H1 (cell line): Measurements from ENCODE around the gene NUCB1.

Experiments used
- FOSL1 ChIP-seq: IDR thresholded peaks from 2 replicates; pipeline ENCODE4 v1.6.1; 2011; ENCODE audit warnings: mild to moderate bottlenecking, low read depth, low read length, moderate library complexity; ENCODE audit not compliant: insufficient read depth
- NRF1 ChIP-seq: IDR thresholded peaks from 2 replicates; pipeline ENCODE4 v1.6.1; 2011; ENCODE audit warnings: mild to moderate bottlenecking, low read depth, low read length, improper control_type of control experiment
- POLR2A ChIP-seq, 2 experiments: IDR thresholded peaks; 1 replicate in 1 of 2; 2 replicates in 1 of 2; pipeline ENCODE4 v1.6.1; 2011; ENCODE audit warnings: low read depth in 2 of 2, low read length in 2 of 2, mild to moderate bottlenecking in 2 of 2; ENCODE audit errors: control extremely low read depth in 1 of 2
- POLR2AphosphoS5 ChIP-seq: IDR thresholded peaks from 2 replicates; pipeline ENCODE4 v1.6.1; 2011; ENCODE audit warnings: low read depth, low read length
- SIRT6 ChIP-seq: IDR thresholded peaks from one replicate; pipeline ENCODE4 v1.7.1; 2012; ENCODE audit warnings: low read length, inconsistent platforms
- TAF1 ChIP-seq: IDR thresholded peaks from 2 replicates; pipeline ENCODE4 v1.6.1; 2011; ENCODE audit warnings: mild to moderate bottlenecking, low read depth, low read length
- TF ChIP-seq, protein P1 (sequence below), 3 experiments: IDR thresholded peaks; 1 replicate in 2 of 3; 2 replicates in 1 of 3; pipeline versions ENCODE4 v1.5.1 to v1.6.1; 2011; ENCODE audit warnings: low read length in 3 of 3, mild to moderate bottlenecking in 3 of 3, inconsistent platforms in 2 of 3, low read depth in 1 of 3, moderate library complexity in 1 of 3; ENCODE audit not compliant: insufficient read depth in 1 of 3; ENCODE audit errors: control extremely low read depth in 1 of 3

DNA sequence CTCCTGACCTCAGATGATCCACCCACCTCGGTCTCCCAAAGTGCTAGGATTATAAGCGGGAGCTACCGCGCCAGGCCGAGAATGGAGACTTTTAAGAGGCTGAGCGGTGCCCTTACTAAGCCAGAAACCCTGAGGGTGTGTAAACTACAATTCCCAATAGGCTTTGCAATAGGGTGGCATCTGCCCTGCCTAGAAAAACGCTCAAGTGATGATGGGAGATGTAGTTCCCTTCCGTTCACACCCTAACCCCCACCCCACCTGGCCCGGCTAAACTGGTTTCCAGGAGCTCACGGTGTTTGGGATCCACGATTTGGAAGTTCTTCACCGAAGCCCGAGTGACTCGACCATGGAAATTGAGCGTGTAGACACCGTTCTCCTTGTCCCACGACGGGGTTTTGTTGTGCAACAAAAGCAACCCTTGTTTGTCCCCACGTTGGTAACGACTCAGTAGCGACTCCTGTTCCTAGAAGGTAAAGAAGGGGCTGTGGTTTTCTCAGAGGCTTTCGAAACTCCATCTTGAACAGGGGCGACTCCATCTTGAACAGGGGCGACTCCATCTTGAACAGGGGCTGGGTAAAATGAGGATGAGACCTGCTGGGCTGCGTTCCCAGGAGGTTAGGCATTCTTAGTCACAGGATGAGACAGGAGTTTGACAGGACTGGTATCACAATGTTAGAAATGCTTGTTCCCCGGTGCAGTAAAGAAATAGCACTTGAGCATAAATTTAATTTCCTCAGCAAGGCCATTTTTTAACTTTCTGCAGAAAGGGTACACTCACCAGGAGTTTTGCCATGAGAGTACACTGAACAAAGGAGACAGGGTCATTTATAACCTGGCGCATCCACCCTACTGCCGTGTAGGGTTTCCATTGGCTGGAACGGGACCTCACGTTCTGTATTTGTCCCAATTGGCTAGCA, 18.1 kb upstream of the NUCB1 start:
- TF ChIP-seq POLR2AphosphoS5 (no peak), NRF1 (no peak), TAF1 (0 out of 2 replicates have a peak, but pooled peaks have one; percentile 34), POLR2A (IDR thresholded peaks at IDR 0.05; ENCODE audit: control extremely low read depth in 1 of 2, low read depth in 2 of 2, low read length in 2 of 2) (no peak), SIRT6 (no peak), FOSL1 (no peak)
- TF ChIP-seq, protein P1, sequence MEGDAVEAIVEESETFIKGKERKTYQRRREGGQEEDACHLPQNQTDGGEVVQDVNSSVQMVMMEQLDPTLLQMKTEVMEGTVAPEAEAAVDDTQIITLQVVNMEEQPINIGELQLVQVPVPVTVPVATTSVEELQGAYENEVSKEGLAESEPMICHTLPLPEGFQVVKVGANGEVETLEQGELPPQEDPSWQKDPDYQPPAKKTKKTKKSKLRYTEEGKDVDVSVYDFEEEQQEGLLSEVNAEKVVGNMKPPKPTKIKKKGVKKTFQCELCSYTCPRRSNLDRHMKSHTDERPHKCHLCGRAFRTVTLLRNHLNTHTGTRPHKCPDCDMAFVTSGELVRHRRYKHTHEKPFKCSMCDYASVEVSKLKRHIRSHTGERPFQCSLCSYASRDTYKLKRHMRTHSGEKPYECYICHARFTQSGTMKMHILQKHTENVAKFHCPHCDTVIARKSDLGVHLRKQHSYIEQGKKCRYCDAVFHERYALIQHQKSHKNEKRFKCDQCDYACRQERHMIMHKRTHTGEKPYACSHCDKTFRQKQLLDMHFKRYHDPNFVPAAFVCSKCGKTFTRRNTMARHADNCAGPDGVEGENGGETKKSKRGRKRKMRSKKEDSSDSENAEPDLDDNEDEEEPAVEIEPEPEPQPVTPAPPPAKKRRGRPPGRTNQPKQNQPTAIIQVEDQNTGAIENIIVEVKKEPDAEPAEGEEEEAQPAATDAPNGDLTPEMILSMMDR (IDR thresholded peaks at IDR 0.05; ENCODE audit: control extremely low read depth in 1 of 3, insufficient read depth in 1 of 3, low read depth in 1 of 3, low read length in 3 of 3) = no peak
